Stimulated activated naive CD8-positive, alpha-beta T cell treated with anti-CD3 and anti-CD28 coated beads, Interleukin-15, Interleukin-2, amounts not matched to agents 100 ng/mL and 50 ng/mL, for 24 hours (primary cell): ENCODE results near the gene FOXL2NB.
A peak's percentile ranks its signal among the peaks of the same experiment; 100 is the strongest.
"Not testable (repeated sequence)": the region's sequence is repeated elsewhere in the genome, so short reads cannot be mapped to it uniquely, and the experiment has no call there.

ENCODE experiments used
- H3K27ac Mint-ChIP-seq: one replicate; pipeline ENCODE4 v1.8.0; 2021; ENCODE audit warnings: mild to moderate bottlenecking, mixed read lengths
- H3K27me3 Mint-ChIP-seq: one replicate; pipeline ENCODE4 v1.8.0; 2021; ENCODE audit warnings: mixed read lengths
- H3K36me3 Mint-ChIP-seq: one replicate; pipeline ENCODE4 v1.8.0; 2021; ENCODE audit warnings: low read depth, mixed read lengths
- H3K4me1 Mint-ChIP-seq: one replicate; pipeline ENCODE4 v1.8.0; 2021; ENCODE audit warnings: low read depth, mixed read lengths
- H3K4me3 Mint-ChIP-seq: one replicate; pipeline ENCODE4 v1.8.0; 2021; ENCODE audit warnings: mild to moderate bottlenecking, mixed read lengths
- H3K9me3 Mint-ChIP-seq: one replicate; pipeline ENCODE4 v1.8.0; 2021; ENCODE audit warnings: mixed read lengths

Gene FOXL2NB

GRCh38 chr3:138916824-138917223 is 30.2 kb upstream of the FOXL2NB start:
- no peak overlapping the region for H3K4me3 Mint-ChIP-seq
- peaks cover 13% of the 10 kb centered on the region for H3K27me3 Mint-ChIP-seq
- H3K36me3 Mint-ChIP-seq: no peaks in the 10 kb centered on the region
- peaks cover 5% of the 10 kb centered on the region for H3K4me1 Mint-ChIP-seq
- H3K27ac Mint-ChIP-seq: no peak overlapping the region
- H3K9me3 Mint-ChIP-seq: no peaks in the 10 kb centered on the region

- Mint-ChIP-seq H3K27ac (no peak overlapping the region), H3K4me1 (peaks cover 5% of the 10 kb centered on the region), H3K4me3 (no peak overlapping the region), H3K36me3 (no peaks in the 10 kb centered on the region), H3K9me3 (no peaks in the 10 kb centered on the region), H3K27me3 (peaks cover 13% of the 10 kb centered on the region)
These were observed 27.7 kb upstream of the FOXL2NB start for GRCh38 chr3:138919325-138919724.

- Mint-ChIP-seq H3K36me3 (no peaks in the 10 kb centered on the region), H3K4me3 (no peak overlapping the region), H3K4me1 (no peaks in the 10 kb centered on the region), H3K27me3 (peaks cover 13% of the 10 kb centered on the region), H3K27ac (no peak overlapping the region), H3K9me3 (no peaks in the 10 kb centered on the region)
These were observed 25.4 kb upstream of the FOXL2NB start for GRCh38 chr3:138921316-138922292.

- H3K9me3 Mint-ChIP-seq, H3K27ac Mint-ChIP-seq, H3K4me3 Mint-ChIP-seq, H3K36me3 Mint-ChIP-seq, H3K4me1 Mint-ChIP-seq: not testable (repeated sequence)
- peaks cover 13% of the 10 kb centered on the region for H3K27me3 Mint-ChIP-seq
These were observed 24.6 kb upstream of the FOXL2NB start for GRCh38 chr3:138922400-138922799.

DNA sequence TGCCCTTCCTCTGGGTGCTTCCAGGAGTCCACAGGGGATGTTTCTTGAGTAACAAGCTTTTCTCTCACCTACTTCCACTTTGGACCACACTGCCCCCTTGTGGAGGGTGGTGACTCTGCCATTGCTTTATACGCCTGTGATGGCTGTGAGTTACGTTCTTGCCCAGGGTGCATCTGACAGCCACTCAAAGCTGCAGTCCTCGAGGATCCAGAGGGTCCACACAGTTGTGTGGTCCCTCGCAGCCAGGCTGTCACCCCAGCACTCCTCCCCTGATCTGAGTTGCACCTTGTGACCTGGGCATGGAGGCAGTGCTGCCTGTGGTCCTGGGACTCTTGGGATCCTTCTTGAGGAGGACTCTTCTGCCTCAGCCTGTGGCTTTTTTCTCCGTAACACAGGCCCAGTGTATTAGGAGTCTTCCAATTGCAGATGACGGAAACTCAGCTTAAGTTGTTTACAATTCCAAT is 23.5 kb upstream of the FOXL2NB start:
- Mint-ChIP-seq H3K27ac (no peak overlapping the region), H3K36me3 (no peaks in the 10 kb centered on the region), H3K9me3 (no peaks in the 10 kb centered on the region), H3K4me3 (no peak overlapping the region), H3K27me3 (peaks cover 13% of the 10 kb centered on the region), H3K4me1 (no peaks in the 10 kb centered on the region)

DNA sequence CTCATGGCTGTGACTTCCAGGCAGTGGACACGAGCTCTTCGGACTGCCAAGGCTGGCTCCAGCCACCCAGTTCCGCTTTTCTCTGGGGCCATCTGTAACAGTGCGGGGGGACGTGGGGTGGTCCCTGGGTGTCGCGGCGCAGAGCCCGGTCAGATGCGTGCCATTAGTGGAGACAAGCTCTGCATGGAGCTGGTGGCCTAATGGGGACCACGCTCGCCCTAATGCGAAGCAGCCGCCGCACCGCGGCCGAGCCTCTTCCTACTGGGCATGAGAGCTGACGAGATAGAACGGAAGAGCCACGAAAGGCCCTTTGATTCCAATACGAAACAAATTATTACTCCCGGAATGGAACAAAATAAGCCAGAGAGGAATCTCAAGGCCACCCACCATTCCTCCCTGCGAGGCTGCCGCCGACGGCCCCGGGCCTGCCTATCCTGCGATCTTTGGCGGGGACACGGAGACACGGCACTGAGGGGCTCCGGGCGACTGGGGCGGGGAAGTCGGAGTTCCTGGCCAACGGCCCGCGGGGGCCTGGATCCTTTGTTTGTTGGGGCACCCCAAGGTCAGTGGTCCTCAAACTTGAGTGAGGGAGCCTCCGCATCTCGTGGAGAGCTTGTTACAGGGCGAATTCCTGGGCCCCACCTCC is 18.2 kb upstream of the FOXL2NB start:
- Mint-ChIP-seq H3K36me3 (no peaks in the 10 kb centered on the region), H3K27me3 (peaks cover 21% of the 10 kb centered on the region), H3K4me1 (no peaks in the 10 kb centered on the region), H3K9me3 (no peaks in the 10 kb centered on the region), H3K27ac (no peak overlapping the region), H3K4me3 (no peak overlapping the region)

- H3K4me1 Mint-ChIP-seq: peaks cover 22% of the 10 kb centered on the region
- no peak overlapping the region for H3K4me3 Mint-ChIP-seq
- no peaks in the 10 kb centered on the region for H3K36me3 Mint-ChIP-seq
- H3K9me3 Mint-ChIP-seq: no peaks in the 10 kb centered on the region
- no peak overlapping the region for H3K27ac Mint-ChIP-seq
- H3K27me3 Mint-ChIP-seq: peaks cover 56% of the 10 kb centered on the region
These were observed 13.8 kb upstream of the FOXL2NB start for GRCh38 chr3:138933068-138933668.

DNA sequence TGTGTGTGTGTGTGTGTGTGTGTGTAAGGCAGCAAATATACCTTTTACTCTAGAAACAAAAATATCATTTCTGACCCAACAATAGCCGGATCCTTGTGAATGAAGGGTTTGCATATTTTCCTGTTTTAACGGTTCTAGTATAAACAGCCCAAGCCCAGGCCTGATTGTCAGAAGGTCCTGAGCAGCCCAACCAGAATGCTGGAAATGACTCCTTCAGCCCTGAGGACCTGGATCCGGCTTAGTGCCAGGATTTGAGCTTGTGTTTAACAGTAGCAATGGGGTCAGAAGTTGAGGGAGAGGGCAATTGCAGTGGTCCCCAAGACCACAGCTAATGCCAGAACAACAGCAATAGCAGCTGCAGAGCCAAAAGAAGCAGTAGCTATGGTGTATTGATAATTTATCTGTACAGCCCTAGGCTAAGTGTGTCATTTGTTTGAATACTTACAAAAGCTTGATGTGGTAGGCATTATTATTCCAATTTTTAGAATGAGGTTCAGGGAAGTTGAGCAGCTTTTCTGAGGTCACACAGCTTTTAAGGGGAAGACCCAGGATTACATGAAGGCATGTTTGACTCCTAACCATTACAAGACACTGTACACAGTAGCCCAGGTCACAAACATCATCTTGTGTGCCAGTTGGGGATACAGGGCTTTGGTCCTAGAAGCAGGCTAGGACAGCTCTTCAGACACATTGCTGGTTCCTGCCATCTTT is 12.9 kb upstream of the FOXL2NB start:
- Mint-ChIP-seq H3K27ac (no peak overlapping the region), H3K4me1 (peaks cover 31% of the 10 kb centered on the region), H3K27me3 (peaks cover 65% of the 10 kb centered on the region), H3K4me3 (no peak overlapping the region), H3K9me3 (no peaks in the 10 kb centered on the region), H3K36me3 (no peaks in the 10 kb centered on the region)

DNA sequence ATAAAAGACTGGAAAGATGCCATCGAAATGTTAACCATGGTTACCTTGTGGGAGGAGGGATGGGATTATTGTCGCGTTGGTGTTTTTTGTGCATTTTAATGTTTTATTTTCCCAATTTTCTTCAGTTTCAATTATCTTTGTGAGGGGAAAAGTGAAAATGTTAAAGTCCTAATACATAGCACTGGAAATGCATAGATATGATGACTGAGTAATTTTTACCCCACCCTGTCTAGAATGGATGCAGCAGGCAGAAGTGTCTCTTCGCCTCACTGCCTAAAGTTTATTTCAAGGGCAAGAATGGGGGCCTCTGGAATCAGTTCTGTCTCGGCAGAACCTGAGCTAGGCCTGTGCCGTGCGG is 11.5 kb upstream of the FOXL2NB start:
- Mint-ChIP-seq H3K9me3 (no peaks in the 10 kb centered on the region), H3K36me3 (no peaks in the 10 kb centered on the region), H3K4me3 (peak overlapping the region; percentile 53), H3K27ac (no peak overlapping the region), H3K27me3 (peaks cover 77% of the 10 kb centered on the region), H3K4me1 (peaks cover 39% of the 10 kb centered on the region)

DNA sequence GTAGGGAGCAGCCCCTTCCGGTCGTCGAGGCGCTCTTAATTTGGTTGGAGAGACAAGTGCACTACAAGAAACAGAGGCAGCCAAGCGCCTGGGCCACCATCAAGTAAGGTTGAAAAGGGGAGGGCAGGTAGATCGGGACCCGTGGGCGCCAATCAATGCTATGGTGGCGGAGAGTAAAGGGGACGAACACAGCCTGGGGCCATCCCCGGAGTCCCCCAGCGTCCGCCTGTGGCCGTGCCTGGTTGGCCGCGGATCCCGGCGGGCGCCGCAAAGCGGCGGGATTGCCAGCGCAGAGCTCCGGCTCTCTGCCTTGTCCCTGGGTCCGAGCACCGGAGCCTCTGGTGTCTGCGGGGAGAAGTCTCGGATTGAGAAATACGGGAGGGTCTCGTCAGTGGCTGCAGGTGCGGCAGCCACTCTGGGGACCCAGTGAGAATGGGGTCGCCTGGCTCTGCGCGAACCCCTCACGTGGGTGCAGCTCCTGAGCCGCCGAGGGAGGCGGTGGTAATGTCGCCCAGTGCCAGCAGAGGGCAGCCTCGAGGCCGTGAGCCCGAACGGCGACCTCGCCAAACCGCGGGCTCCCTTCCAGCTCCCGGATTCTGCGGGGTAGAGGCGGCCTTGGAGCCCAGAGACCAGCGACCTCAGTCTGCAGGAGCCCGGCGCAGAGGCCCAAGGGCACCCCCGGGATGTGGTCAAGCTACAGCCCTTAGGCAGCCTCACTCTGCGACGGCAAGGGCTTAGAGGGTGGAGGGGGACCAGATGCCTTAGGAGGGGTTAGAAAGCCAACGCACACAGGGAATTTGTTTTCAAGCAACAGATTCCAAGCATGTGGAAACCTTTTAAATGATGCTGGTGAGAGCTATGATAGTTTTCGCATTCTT is 10.9 kb upstream of the FOXL2NB start:
- no peaks in the 10 kb centered on the region for H3K9me3 Mint-ChIP-seq
- no peaks in the 10 kb centered on the region for H3K36me3 Mint-ChIP-seq
- H3K27ac Mint-ChIP-seq: no peak overlapping the region
- H3K4me3 Mint-ChIP-seq: peak overlapping the region; percentile 74
- peaks cover 39% of the 10 kb centered on the region for H3K4me1 Mint-ChIP-seq
- H3K27me3 Mint-ChIP-seq: peaks cover 79% of the 10 kb centered on the region

- H3K4me3 Mint-ChIP-seq: peak overlapping the region; percentile 74
- peaks cover 39% of the 10 kb centered on the region for H3K4me1 Mint-ChIP-seq
- no peak overlapping the region for H3K27ac Mint-ChIP-seq
- no peaks in the 10 kb centered on the region for H3K9me3 Mint-ChIP-seq
- H3K27me3 Mint-ChIP-seq: peaks cover 88% of the 10 kb centered on the region
- no peaks in the 10 kb centered on the region for H3K36me3 Mint-ChIP-seq
These were observed 10.0 kb upstream of the FOXL2NB start for GRCh38 chr3:138936741-138937689.

- no peak overlapping the region for H3K27ac Mint-ChIP-seq
- H3K36me3 Mint-ChIP-seq: no peaks in the 10 kb centered on the region
- no peaks in the 10 kb centered on the region for H3K9me3 Mint-ChIP-seq
- peak overlapping the region; percentile 24 for H3K4me3 Mint-ChIP-seq
- H3K4me1 Mint-ChIP-seq: peaks cover 39% of the 10 kb centered on the region
- H3K27me3 Mint-ChIP-seq: peaks cover 94% of the 10 kb centered on the region
These were observed 9.3 kb upstream of the FOXL2NB start for GRCh38 chr3:138937690-138938055.
